Esophagus squamous epithelium (tissue), 4 donors: Measurements from ENCODE around the gene GALNT15.

Experiments
- CTCF ChIP-seq, 6 experiments: fragments of 450-650 bp in 4 of 6; fragments of 200-600 bp in 2 of 6; sonication (generic) in 2 of 6; IDR thresholded peaks; one replicate each; pipeline ENCODE4 v1.5.1; 2016 to 2019; ENCODE audit warnings: antibody characterized with exemption in 6 of 6, mild to moderate bottlenecking in 4 of 6, moderate library complexity in 4 of 6
- POLR2A ChIP-seq, 4 donors: fragments of 450-650 bp; IDR thresholded peaks; one replicate each; pipeline ENCODE4 v1.6.1; 2017; ENCODE audit warnings: antibody characterized with exemption in 4 of 4, mild to moderate bottlenecking in 4 of 4, moderate library complexity in 3 of 4

- TF ChIP-seq CTCF (IDR thresholded peaks at IDR 0.05) (no peak), POLR2A (IDR thresholded peaks at IDR 0.05) (no peak)
Observed at GRCh38 chr3:16236030-16236639, 61.7 kb downstream of the GALNT15 start.
